Uterus (tissue), 2 donors: Measurements from ENCODE around the gene TRAP1.

Source experiments
- CTCF ChIP-seq, 4 experiments: fragments of 200-600 bp in 2 of 4; fragments of 450-650 bp in 2 of 4; sonication (generic) in 2 of 4; IDR thresholded peaks; one replicate each; pipeline ENCODE4 v1.5.1; 2016 to 2019; ENCODE audit warnings: antibody characterized with exemption in 4 of 4, mild to moderate bottlenecking in 2 of 4, moderate library complexity in 1 of 4
- POLR2A ChIP-seq, 2 donors: fragments of 450-650 bp; IDR thresholded peaks; one replicate each; pipeline ENCODE4 v1.6.1; 2016; ENCODE audit warnings: antibody characterized with exemption in 2 of 2, mild to moderate bottlenecking in 1 of 2, moderate library complexity in 1 of 2

- TF ChIP-seq POLR2A (IDR thresholded peaks at IDR 0.05), result no peak
- TF ChIP-seq CTCF (IDR thresholded peaks at IDR 0.05), result no peak
Observed at GRCh38 chr16:3761375-3762106, 44.2 kb upstream of the TRAP1 start.
